GM23248 (cell line): ENCODE data around the gene QRFP.

Experiments
- EZH2 ChIP-seq: fragments of 200-600 bp; sonication (generic); IDR thresholded peaks from 2 replicates; pipeline ENCODE4 v1.6.1; 2018; ENCODE audit warnings: antibody characterized with exemption, mild to moderate bottlenecking; ENCODE audit not compliant: insufficient read depth, poor library complexity, severe bottlenecking
- EZH2phosphoT487 ChIP-seq: fragments of 200-600 bp; sonication (generic); IDR thresholded peaks from 2 replicates; pipeline ENCODE4 v1.6.1; 2018; ENCODE audit warnings: antibody characterized with exemption, moderate library complexity, mild to moderate bottlenecking, low read depth; ENCODE audit not compliant: insufficient read depth

DNA sequence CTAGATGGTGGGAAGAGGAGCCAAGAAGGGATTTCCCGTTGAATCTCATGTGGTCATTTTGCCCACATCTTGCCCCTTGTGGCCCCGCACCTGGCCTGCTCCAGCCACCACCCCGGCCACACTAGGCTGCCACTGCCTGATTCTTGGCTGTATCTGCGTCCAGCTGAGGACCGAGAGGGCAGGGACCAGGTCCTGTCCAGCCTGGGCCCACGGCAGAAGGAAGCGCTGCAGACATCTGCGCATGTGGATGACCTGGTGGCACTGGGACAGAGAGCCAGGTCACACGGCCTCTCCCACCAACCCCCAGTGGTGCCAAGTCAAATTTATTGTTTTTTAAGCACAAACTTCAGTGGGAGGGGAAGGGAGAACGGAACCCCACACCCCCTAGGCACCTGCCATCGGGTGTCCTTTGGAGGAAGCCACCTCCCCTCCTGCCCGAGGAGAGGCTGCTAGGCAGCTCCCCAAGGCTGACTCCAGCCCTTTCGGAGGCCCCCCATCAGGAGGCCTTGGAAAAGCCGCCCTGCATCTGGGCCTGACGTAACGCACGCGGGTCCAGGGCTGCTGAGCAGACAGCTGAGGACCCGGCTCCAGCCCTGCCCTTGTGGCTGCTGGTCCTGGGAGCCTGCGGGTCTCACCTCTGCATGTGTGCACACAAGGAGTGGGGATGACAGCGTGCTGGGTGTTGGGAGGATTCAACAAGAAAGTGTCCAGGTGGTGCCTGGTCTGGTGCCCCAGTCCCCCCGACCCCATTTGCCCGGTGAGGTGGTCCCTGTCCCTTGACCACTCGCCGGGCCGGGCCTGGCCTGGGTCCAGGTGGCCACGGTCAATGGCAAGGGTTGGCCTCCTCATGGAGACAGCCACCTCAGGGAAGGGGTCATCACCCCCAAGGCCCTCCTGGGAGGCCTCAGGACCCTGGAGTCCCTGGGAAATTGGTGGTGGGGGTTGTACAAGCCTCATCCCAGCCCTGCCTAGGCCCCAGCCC is 5.9 kb upstream of the QRFP start:
- TF ChIP-seq EZH2 (no peak), EZH2phosphoT487 (no peak)
